ENCODE results near the gene NR6A1. TPM values are rescaled to one million over a fixed set of nuclear protein-coding genes. Genes with fewer than 3 reads are reported as not detected.

Gene NR6A1
- total RNA-seq, 1 experiment from 2014 or later, result 0.77 TPM

GRCh38 chr9:124770359-124771020, 621 bp downstream of the NR6A1 start:
- POLR2A ChIA-PET (ENCODE audit: unreplicated experiment), result no interaction called here
- BruUV-seq (replicated peaks), result no TSS peak
- H2AFZ ChIP-seq (ENCODE audit: low read length), result peak overlapping the region; percentile 78

GRCh38 chr9:124769549-124770358, 1.4 kb downstream of the NR6A1 start:
- 0 out of 2 replicates have a peak, but pooled peaks cover 4% of the 10 kb centered on the region for H3K4me1 ChIP-seq (ENCODE audit: insufficient read depth, low read length)
- BruUV-seq (replicated peaks), result no TSS peak
- H3K9me3 ChIP-seq (ENCODE audit: low read length), result no peaks in the 10 kb centered on the region
- H3F3A ChIP-seq (ENCODE audit: low read length, unreplicated experiment), result no peaks in the 10 kb centered on the region
- peaks cover 53% of the 10 kb centered on the region for H3K79me2 ChIP-seq (ENCODE audit: low read length)
- H3K27me3 ChIP-seq (ENCODE audit: low read length), result no peaks in the 10 kb centered on the region
- H3K36me3 ChIP-seq (ENCODE audit: low read depth, low read length), result no peaks in the 10 kb centered on the region
- POLR2A ChIA-PET (ENCODE audit: unreplicated experiment), result no interaction called here
- CTCF ChIA-PET, result interaction anchor here (0.6 to 3.6 kb wide), 4 partner anchors 9 to 218 kb away, joined by 3 to 58 read pairs (median 11); partner anchors contain the start of gene WDR38
- peak overlapping the region; percentile 66 for H3K9ac ChIP-seq (ENCODE audit: low read length)
- H3K4me3 ChIP-seq (ENCODE audit: low read length), result peak overlapping the region; percentile 84
- intact Hi-C loops (cut with micrococcal nuclease), result loop anchor here (5.0 kb wide), 1 partner anchor 603 kb away; no protein-coding TSS in a partner anchor
- TF ChIP-seq EZH2 (IDR thresholded peaks at IDR 0.05; ENCODE audit: low read length, unreplicated experiment) (no peak), CTCF (conservative IDR thresholded peaks at IDR 0.05; ENCODE audit: low read depth, low read length) (no peak), EZH2phosphoT487 (IDR thresholded peaks at IDR 0.05; ENCODE audit: borderline replicate concordance, low read length) (no peak)
- peak overlapping the region; percentile 36 for H2AFZ ChIP-seq (ENCODE audit: low read length)
- ATAC-seq (peak; percentile 8; the same call in 1 of the 2 replicates), DNase-seq (peak; percentile 30)
- peak overlapping the region; percentile 84 for H3K4me2 ChIP-seq (ENCODE audit: low read length)
- H4K20me1 ChIP-seq (ENCODE audit: low read length), result 0 out of 2 replicates have a peak, but pooled peaks cover 4% of the 10 kb centered on the region
- no peaks in the 10 kb centered on the region for H3K9me2 ChIP-seq (replicated peaks; ENCODE audit: low read length)
- H3K27ac ChIP-seq (ENCODE audit: low read length), result no peak overlapping the region

More at GRCh38 chr9:124770359-124771020, 621 bp downstream of the NR6A1 start:
- no peaks in the 10 kb centered on the region for H3K27me3 ChIP-seq (ENCODE audit: low read length)
- no peaks in the 10 kb centered on the region for H3F3A ChIP-seq (ENCODE audit: low read length, unreplicated experiment)
- no peaks in the 10 kb centered on the region for H3K9me3 ChIP-seq (ENCODE audit: low read length)
- H3K27ac ChIP-seq (ENCODE audit: low read length), result no peak overlapping the region
- H3K4me3 ChIP-seq (ENCODE audit: low read length), result peak overlapping the region; percentile 84
- H3K9me2 ChIP-seq (replicated peaks; ENCODE audit: low read length), result no peaks in the 10 kb centered on the region
- H4K20me1 ChIP-seq (ENCODE audit: low read length), result 0 out of 2 replicates have a peak, but pooled peaks cover 4% of the 10 kb centered on the region
- peak overlapping the region; percentile 66 for H3K9ac ChIP-seq (ENCODE audit: low read length)
- intact Hi-C loops (cut with micrococcal nuclease), result loop anchor here (1.0 to 5.0 kb wide), 2 partner anchors 124 to 602 kb away; no protein-coding TSS in a partner anchor
- CTCF ChIA-PET, result interaction anchor here (3.6 kb wide), 1 partner anchor 83 kb away, joined by 58 read pairs; the partner anchor contains the start of gene WDR38
- TF ChIP-seq CTCF (conservative IDR thresholded peaks at IDR 0.05; ENCODE audit: low read depth, low read length), result no peak
- TF ChIP-seq EZH2phosphoT487 (IDR thresholded peaks at IDR 0.05; ENCODE audit: borderline replicate concordance, low read length), result no peak
- no peak for TF ChIP-seq EZH2 (IDR thresholded peaks at IDR 0.05; ENCODE audit: low read length, unreplicated experiment)
- H3K79me2 ChIP-seq (ENCODE audit: low read length), result peaks cover 50% of the 10 kb centered on the region
- DNase-seq, result no peak
- H3K4me1 ChIP-seq (ENCODE audit: insufficient read depth, low read length), result 0 out of 2 replicates have a peak, but pooled peaks cover 4% of the 10 kb centered on the region
- H3K36me3 ChIP-seq (ENCODE audit: low read depth, low read length), result no peaks in the 10 kb centered on the region
- ATAC-seq, result no peak
- H3K4me2 ChIP-seq (ENCODE audit: low read length), result peak overlapping the region; percentile 84
